Brain pericyte (primary cell): ENCODE results near the gene NOL4L.
"Not testable (repeated sequence)": the region's sequence is repeated elsewhere in the genome, so short reads cannot be mapped to it uniquely, and the experiment has no call there.

Source experiments
- DNase-seq: peaks from one replicate; pipeline ENCODE4 v3.0.0-alpha.2; 2012; ENCODE audit warnings: low read depth, low spot score

The NOL4L gene

DNA sequence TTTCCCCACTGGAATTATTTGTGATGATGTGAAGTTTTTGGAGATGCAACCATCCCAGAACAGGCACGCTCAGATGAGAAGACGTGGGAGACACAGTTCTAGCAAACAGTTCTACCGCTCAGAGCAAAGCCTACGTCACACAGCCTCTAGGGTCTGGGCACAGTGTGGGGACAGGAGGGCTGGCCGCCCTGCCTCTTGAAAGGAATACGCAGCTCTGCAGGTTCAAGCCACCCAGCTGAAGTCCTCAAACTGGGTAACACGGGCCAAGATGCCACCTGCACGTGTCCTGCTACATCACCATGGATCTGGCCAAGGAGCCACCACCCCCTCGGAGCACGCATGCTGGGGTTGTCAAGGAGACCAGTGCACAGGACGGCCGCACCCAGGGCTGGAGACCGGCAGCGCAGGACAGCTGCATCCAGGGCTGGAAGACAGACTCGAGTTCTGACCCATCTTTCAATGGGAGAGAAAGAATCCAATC lies 75.0 kb downstream of the NOL4L start:
- DNase-seq: no peak

DNA sequence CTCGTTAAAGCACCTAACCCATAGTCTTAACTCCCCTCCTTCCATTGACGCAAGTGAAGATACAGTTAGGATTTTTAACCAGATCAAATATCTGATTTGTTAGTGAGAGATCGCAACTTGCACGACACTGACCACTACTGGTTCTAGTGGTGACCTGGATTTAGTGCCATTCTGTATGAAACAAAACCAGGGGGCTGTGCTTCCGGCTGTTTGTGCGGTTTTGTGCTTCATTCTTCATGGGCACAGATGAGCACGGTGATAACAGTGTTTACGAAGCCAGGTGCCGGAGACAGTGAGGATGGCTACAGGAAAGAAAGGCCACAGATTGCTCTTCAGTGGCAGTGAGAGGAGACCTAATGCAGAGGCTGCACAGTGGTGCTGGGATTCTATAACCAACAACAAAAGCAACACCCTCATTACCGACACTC lies 75.5 kb downstream of the NOL4L start:
- no peak for DNase-seq

GRCh38 chr20:32508775-32509119 lies 76.4 kb downstream of the NOL4L start:
- DNase-seq: no peak

DNA sequence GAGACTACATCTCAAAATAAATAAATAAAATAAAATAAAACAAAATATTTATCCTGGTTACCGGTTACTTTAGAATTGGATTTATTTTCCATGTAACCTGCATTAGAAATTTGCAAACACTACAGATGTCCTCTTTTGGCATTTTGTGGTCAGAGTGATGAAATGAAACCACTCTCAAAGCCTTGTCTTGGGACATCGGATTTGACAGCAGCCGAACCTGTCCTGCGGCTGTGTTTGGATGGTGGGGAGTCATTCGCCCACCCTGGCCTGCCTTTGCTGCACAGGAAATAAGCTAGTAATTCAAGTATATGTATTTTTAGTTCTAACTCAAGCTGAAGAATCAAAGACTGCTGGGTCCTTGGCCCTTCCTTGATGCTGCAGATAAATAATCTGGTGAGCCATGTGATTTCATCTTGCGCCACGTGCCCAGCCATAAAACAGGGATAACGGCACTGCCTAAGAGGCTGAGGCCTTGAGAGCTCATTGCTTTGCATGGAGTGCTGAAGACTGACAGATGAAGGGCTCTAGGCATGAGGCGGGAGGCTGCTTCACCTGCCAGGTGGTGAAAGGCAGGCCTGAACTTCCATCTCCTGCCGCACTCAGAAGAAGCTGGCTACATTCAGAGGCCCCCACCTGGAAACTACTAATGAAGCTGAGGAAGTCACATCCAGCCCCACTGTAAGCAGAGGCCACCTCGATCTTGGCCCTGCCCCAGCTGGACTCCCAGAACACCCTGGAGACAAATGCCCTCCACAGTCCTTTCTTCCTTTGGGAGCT lies 76.9 kb downstream of the NOL4L start:
- DNase-seq: no peak

DNA sequence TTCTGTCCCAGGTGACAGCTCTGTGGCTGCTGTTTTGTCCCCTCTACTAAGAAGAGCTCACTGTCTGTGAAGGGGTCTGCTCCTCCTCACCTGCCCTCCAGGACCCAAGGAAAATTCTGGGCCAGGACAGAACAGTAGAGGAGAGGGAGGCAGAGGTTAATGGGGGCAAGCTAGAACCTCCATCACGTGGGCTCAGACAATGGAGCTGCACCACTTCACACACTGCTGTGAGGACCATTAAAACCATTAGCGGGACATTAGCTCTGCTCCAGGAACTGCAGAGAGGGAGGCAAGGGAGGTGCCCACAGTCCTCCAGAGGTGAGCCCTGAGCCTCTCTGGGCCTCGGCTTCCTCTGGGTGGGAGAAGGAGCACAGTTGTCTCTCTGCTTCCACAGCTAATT lies 78.4 kb downstream of the NOL4L start:
- no peak for DNase-seq

GRCh38 chr20:32505723-32506473 lies 79.2 kb downstream of the NOL4L start:
- DNase-seq: no peak

DNA sequence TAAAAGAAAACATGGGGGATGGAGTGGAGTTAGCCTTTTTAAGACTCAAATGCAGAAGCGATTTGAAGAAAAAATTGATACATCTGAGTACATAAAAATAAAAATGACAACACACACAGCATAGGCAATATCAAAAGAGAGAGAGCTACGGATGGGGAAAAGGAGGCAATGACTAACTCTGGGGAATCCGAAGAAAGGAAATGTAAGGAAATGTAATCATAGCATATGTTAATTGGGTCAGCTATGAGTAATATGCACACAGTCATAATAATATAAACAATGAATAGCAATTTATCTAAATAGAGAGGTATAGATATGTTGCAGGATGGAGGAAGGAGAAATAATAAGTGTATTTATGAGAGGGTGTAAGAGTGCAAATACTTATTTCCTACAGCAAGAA lies 83.4 kb downstream of the NOL4L start:
- DNase-seq: no peak

GRCh38 chr20:32497589-32498224 lies 87.4 kb downstream of the NOL4L start:
- no peak for DNase-seq

GRCh38 chr20:32496811-32497533 lies 88.2 kb downstream of the NOL4L start:
- DNase-seq: no peak

DNA sequence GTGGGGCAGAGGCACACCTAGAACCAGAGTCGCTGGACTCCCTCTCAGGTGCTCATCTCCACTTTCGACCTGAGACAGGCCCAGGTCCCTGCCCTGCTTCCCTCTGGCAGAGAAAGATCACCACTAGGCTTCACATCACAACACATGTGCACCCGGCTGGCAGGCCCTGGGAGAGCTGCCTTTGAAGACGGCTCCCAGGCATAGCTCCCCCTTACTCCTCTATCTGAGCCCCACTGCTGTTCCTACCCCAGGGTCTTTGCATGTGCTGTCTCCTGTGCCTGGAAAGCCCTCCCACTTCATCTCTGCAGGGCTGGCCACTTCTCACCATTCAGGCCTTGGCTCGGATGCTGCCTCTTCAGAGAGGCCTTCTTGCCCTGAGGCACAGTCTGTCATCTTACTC lies 89.2 kb downstream of the NOL4L start:
- DNase-seq: no peak

GRCh38 chr20:32495217-32495565 lies 89.9 kb downstream of the NOL4L start:
- no peak for DNase-seq

DNA sequence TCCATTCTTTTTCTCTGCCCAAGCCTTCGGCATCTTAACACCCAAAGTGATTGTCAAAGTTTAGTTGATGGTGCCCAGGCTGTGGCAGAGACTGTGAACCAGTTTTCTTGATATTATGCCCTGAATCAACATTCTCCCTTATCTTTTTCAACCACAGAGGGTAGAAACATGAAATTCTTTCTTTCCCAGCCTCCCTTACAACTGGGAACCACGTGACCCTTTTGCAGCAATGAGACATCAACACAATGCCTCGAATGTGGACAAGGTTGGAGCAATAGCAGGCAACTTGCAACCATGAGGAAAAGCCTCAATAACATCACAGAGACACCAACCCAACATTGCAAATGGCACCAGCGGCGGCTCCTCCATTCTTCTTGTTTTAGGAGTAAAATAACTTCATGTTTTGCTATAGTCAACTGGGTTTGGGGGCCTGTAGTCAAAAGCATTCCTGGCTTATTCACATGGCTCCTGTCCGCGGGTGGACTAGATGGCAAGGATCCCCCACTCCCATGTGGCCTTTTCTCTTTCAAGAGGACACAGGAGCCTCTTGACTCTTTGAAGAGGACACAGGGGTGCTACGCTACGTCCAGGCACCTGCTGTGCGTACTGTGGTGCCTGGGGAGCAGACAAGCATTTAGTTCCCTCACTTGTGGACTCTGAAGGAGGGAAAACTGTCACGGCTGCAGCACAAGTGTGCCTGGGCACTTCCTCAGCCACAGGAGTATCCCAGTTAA lies 90.5 kb downstream of the NOL4L start:
- DNase-seq: no peak

GRCh38 chr20:32493356-32493755 lies 91.8 kb downstream of the NOL4L start:
- no peak for DNase-seq

GRCh38 chr20:32491764-32492151 lies 93.4 kb downstream of the NOL4L start:
- DNase-seq: not testable (repeated sequence)

GRCh38 chr20:32490942-32491763 lies 94.0 kb downstream of the NOL4L start:
- no peak for DNase-seq

DNA sequence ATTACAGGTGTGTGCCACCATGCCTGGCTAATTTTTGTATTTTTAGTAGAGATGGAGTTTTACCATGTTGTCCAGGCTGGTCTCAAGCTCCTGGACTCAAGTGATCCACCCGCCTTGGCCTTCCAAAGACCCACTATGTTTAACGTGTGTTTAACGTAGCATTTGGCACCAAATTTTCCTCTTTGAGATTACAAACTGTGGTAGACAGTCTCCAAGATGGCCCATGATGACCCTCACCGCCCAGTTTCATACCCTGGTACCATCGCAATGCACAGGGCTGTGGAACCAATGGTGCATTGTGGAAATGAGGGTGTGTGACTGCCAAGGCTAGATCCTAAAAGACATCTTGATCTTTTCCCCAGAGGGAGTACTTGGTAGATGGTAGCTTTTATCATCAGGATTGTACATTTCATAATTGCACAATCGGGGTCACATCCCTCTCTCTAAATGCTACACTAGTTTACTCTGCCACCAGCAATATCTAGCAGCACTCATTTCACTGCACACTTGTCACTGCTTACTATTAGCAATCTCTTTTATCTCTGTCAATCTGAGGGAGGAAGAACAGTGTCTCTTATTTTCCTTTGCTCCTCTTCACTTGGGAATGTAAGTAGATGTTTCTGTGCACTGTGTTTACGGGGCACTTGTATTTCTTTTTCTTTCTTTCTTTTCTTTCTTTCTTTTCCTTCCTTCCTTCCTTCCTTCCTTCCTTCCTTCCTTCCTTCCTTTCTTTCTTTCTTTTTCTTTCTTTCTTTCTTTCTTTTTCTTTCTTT lies 96.9 kb downstream of the NOL4L start:
- DNase-seq: no peak

DNA sequence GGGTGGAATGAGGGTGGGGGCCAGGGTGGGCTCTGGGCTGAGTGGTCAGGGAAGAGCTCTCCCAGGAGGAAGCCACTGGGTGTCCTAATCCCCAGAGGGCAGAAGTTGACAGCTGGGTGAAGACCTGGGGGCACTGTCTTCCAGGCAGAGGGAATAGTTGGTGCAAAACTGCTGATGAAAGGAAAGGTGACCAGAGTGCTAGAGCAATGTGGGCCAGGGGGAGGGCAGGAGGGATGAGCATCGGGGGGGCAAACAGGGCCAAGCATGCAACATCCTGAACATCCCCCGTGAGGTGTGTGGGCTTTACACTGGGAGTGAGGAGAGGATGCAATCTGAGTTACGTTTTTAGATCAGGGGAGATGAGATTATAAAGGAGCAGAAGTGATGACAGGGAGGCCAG lies 97.8 kb downstream of the NOL4L start:
- no peak for DNase-seq

GRCh38 chr20:32485770-32486478 lies 99.2 kb downstream of the NOL4L start:
- DNase-seq: no peak
